GM12878 (cell line): ENCODE measurements around the gene WDFY1. TPM values are rescaled to one million over a fixed set of nuclear protein-coding genes. Genes with fewer than 3 reads are reported as not detected.

Source experiments
- ATAC-seq: fragments of 200-7000 bp; cut with Tn5 transposase; 3 replicates; pipeline ENCODE4 v1.9.1; 2020; ENCODE audit warnings: mild to moderate bottlenecking, moderate library complexity
- BruUV-seq: library from RNA; stranded (reverse); fragments of 400-500 nt; replicated peaks from 2 replicates; lab custom pipeline; 2021; lab: Mats Ljungman, UMichigan
- CTCF ChIA-PET: fragments of 300-600 bp; sonication (Branson Sonifier 250); formaldehyde crosslinking; extraction: SDS; loops from one replicate; lab custom pipeline; 2021; ENCODE audit warnings: inconsistent platforms; lab: Yijun Ruan, JAX
- POLR2A ChIA-PET: fragments of 350-600 bp; formaldehyde crosslinking; extraction: SDS; loops from one replicate; lab custom pipeline; 2021; ENCODE audit warnings: inconsistent platforms; lab: Charles Lee
- RAD21 ChIA-PET: fragments of 300-600 bp; sonication (Branson Sonifier 250); formaldehyde crosslinking; loops from one replicate; lab custom pipeline; 2023; ENCODE audit warnings: antibody characterized with exemption; ENCODE audit not compliant: unreplicated experiment; lab: Charles Lee
- SMC1A ChIA-PET: fragments of 300-600 bp; sonication (Branson Sonifier 250); formaldehyde crosslinking; loops from one replicate; lab custom pipeline; 2023; ENCODE audit not compliant: unreplicated experiment, uncharacterized antibody; lab: Charles Lee
- DNase-seq: peaks from one replicate; pipeline ENCODE4 v3.0.0-alpha.2; 2011; ENCODE audit warnings: low read depth, low spot score
- FAIRE-seq: peaks from 3 replicates; lab custom pipeline; 2011; peaks lifted over from hg19 to GRCh38; lab: Jason Lieb, UNC
- H2AFZ ChIP-seq: 2 replicates; pipeline ENCODE4 v1.6.0; 2011; ENCODE audit warnings: low read depth, low read length, control low read depth; ENCODE audit not compliant: control insufficient read depth
- H3K27ac ChIP-seq: 2 replicates; pipeline ENCODE4 v1.5.1; 2011; ENCODE audit warnings: control low read depth; ENCODE audit not compliant: control insufficient read depth, insufficient read depth
- H3K27me3 ChIP-seq, 2 experiments: replicated peaks in 1 of 2; 2 replicates each; pipeline versions ENCODE4 v1.6.0 to v1.6.1; 2011; ENCODE audit warnings: low read length in 1 of 2; ENCODE audit not compliant: control insufficient read depth in 2 of 2, insufficient read depth in 2 of 2
- H3K36me3 ChIP-seq, 2 experiments: 2 replicates each; pipeline ENCODE4 v1.5.1; 2011; ENCODE audit warnings: low read length in 1 of 2; ENCODE audit not compliant: control insufficient read depth in 2 of 2, insufficient read depth in 2 of 2
- H3K4me1 ChIP-seq: 2 replicates; pipeline ENCODE4 v1.6.1; 2011; ENCODE audit warnings: mild to moderate bottlenecking, low read length, moderate library complexity, mixed read lengths; ENCODE audit not compliant: control insufficient read depth, insufficient read depth
- H3K4me2 ChIP-seq: 2 replicates; pipeline ENCODE4 v1.6.0; 2011; ENCODE audit warnings: control low read depth; ENCODE audit not compliant: control insufficient read depth, insufficient read depth
- H3K4me3 ChIP-seq: fragments of 200-600 bp; sonication (generic); 2 replicates; pipeline ENCODE4 v1.5.1; 2016
- H3K79me2 ChIP-seq: 2 replicates; pipeline ENCODE4 v1.6.0; 2011; ENCODE audit warnings: low read length; ENCODE audit not compliant: control insufficient read depth, insufficient read depth
- H3K9ac ChIP-seq: 2 replicates; pipeline ENCODE4 v1.8.0; 2011; ENCODE audit warnings: low read length, control low read depth, mixed read lengths; ENCODE audit not compliant: control insufficient read depth, insufficient read depth
- H3K9me3 ChIP-seq: replicated peaks from 3 replicates; pipeline ENCODE4 v1.5.1; 2011; ENCODE audit warnings: mild to moderate bottlenecking, low read length; ENCODE audit not compliant: control insufficient read depth, insufficient read depth
- H4K20me1 ChIP-seq: 2 replicates; pipeline ENCODE4 v1.6.0; 2011; ENCODE audit not compliant: control insufficient read depth, insufficient read depth
- CHD2 ChIP-seq: IDR thresholded peaks from 2 replicates; pipeline ENCODE4 v1.6.1; 2011; ENCODE audit warnings: low read depth, low read length, improper control_type of control experiment, borderline replicate concordance
- CTCF ChIP-seq, 3 experiments: IDR thresholded peaks in 2 of 3; conservative IDR thresholded peaks in 1 of 3; 2 replicates each; pipeline ENCODE4 v1.5.1; 2011; ENCODE audit warnings: low read depth in 3 of 3, low read length in 3 of 3, mild to moderate bottlenecking in 3 of 3, control low read depth in 2 of 3, moderate library complexity in 2 of 3, inconsistent platforms in 1 of 3, mixed read lengths in 1 of 3; ENCODE audit not compliant: control insufficient read depth in 2 of 3, insufficient read depth in 1 of 3; ENCODE audit errors: extremely low read depth in 1 of 3
- ZBTB33 ChIP-seq: fragments of 450-650 bp; IDR thresholded peaks from 2 replicates; pipeline ENCODE4 v1.6.1; 2017; ENCODE audit warnings: mild to moderate bottlenecking
- WGBS: methylation state at CpG from one replicate; pipeline ENCODE4 v1.1.6; 2016; ENCODE audit warnings: low lambda C conversion rate; ENCODE audit not compliant: insufficient replicate concordance, insufficient coverage; ENCODE audit errors: missing lambda C conversion rate; 5-methylcytosine and 5-hydroxymethylcytosine counted together
- in situ Hi-C: fragments of 300-500 bp; cut with MboI; formaldehyde crosslinking; loops from 9 replicates; pipeline ENCODE4 v1.14.3; 2018; ENCODE audit warnings: mixed read lengths
- intact Hi-C: fragments of 100-400 bp; cut with micrococcal nuclease; formaldehyde crosslinking; loops from one replicate; pipeline ENCODE4 v1.14.2; 2022; ENCODE audit not compliant: unreplicated experiment
- polyA plus RNA-seq, 11 experiments: library from polyadenylated mRNA; depleted of rRNA in 4 of 11; unstranded in 6 of 11; stranded (reverse) in 5 of 11; fragments of >200 nt; fragmentation: Nextera tagmentation in 4 of 11; fragmentation: Illumina TruSeq in 1 of 11; extraction: Ambion mirVana in 4 of 11; extraction: Trizol in 1 of 11; gene quantifications; 1 replicate in 1 of 11; 2 replicates in 10 of 11; pipeline versions ENCODE4 v1.2.1 to v1.2.3, GENCODE V29; 2011 to 2016; ENCODE audit warnings: inconsistent platforms in 2 of 11, missing spikeins in 2 of 11, low read depth in 1 of 11
- total RNA-seq, 4 experiments: library from RNA; depleted of rRNA in 3 of 4; stranded (reverse); fragments of >200 nt in 3 of 4; fragmentation: Illumina TruSeq in 1 of 4; extraction: Trizol in 1 of 4; gene quantifications; 2 replicates each; pipeline versions ENCODE4 v1.2.1 to v1.2.3, GENCODE V29; 2013 to 2021

The WDFY1 gene
- total and polyA plus RNA-seq, 10 of the 15 experiments (the other 5 are each of a cell fraction or from before 2014, with no cell fraction given), result 2.9 to 28.1 (median 13.1) TPM

GRCh38 chr2:223860809-223861738 is 84.1 kb downstream of the WDFY1 start:
- H3K36me3 ChIP-seq, result no peaks in the 10 kb centered on the region; a peak in 1 of 4 replicates
- H3K9me3 ChIP-seq, result no peaks in the 10 kb centered on the region
- BruUV-seq, result no TSS peak
- ATAC-seq (peak; percentile 41; the same call in 2 of the 3 replicates), FAIRE-seq (no peak)
- ChIA-PET RAD21 (interaction anchor here (0.7 to 2.2 kb wide), 3 partner anchors 80 to 100 kb away, joined by 3 to 9 read pairs (median 3); no protein-coding TSS in a partner anchor), POLR2A (no interaction called here), SMC1A (interaction anchor here (0.8 to 2.2 kb wide), 10 partner anchors 11 to 132 kb away, joined by 3 to 9 read pairs (median 4); no protein-coding TSS in a partner anchor), CTCF (interaction anchor here (0.9 to 3.0 kb wide), 12 partner anchors 10 to 404 kb away, joined by 3 to 24 read pairs (median 3); no protein-coding TSS in a partner anchor)
- no peaks in the 10 kb centered on the region for H3K27me3 ChIP-seq
- H2AFZ ChIP-seq, result no peak overlapping the region
- no peak overlapping the region for H3K4me2 ChIP-seq
- intact Hi-C loops, result loop anchor here (1.0 kb wide), 2 partner anchors 81 to 134 kb away; no protein-coding TSS in a partner anchor
- no peak overlapping the region for H3K9ac ChIP-seq
- no peaks in the 10 kb centered on the region for H4K20me1 ChIP-seq
- TF ChIP-seq CHD2 (no peak), CTCF (IDR thresholded peaks at IDR 0.05 in 2 of 3, conservative IDR thresholded peaks at IDR 0.05 in 1 of 3; ENCODE audit: control insufficient read depth in 2 of 3, extremely low read depth in 1 of 3, insufficient read depth in 1 of 3, low read depth in 3 of 3, low read length in 3 of 3) (0 out of 6 replicates have a peak, but pooled peaks of 1 of the 3 experiments have one; percentile 7), ZBTB33 (no peak)
- TF ChIP-seq, all 136 proteins: peak for 1
- 64% methylated on average over 5 of the region's 5 CpGs for WGBS
- Histone ChIP-seq H3K4me3 (no peak overlapping the region), H3K4me1 (peaks cover 9% of the 10 kb centered on the region), H3K79me2 (no peaks in the 10 kb centered on the region), H3K27ac (no peak overlapping the region)
- in situ Hi-C loops, result no loop called here
- DNase-seq, result no peak
